OCI-M1 (cell line): ENCODE results near the gene DNAH6.

Source experiments
- DNase-seq: peaks from one replicate; lab custom pipeline; 2025; lab: John Stamatoyannopoulos, UW

Gene DNAH6

DNA sequence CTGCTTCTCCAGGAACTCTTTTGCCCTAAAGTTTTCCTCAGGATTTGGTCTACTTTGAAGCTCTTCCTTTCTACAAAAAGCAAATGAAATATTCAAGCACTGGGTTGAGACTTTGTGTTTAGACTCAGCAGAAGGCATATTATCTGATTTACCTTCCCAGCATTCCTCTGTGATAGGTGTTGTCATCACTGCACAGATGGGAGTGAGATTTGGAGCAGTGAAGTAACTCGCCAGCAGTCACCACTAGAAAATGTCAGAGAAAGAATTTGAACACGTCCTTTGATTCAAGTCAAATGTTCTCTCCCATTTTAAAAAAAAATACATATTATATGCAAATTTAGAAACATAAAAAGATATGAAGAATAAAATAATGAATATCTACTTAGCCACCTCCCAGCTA is 112.2 kb downstream of the DNAH6 start:
- no peak for DNase-seq

DNA sequence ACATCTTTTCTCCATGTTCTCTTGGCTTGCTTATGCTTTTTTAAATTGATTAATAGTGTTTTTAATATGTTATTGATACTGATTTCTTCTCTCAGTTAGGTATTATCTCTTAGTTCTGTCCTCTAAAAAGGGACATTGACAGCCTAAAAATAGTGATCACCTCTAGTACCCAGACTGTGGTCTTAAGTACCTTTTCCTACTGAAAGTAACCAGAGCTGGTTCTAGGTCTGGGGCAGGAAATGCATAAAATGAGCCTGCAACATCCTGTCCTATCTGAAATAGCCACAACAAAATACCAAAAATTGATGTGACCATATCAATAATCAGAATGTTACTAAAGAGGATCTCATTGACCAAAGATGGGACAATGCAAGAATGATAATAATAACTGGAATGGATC is 113.3 kb downstream of the DNAH6 start:
- no peak for DNase-seq

DNA sequence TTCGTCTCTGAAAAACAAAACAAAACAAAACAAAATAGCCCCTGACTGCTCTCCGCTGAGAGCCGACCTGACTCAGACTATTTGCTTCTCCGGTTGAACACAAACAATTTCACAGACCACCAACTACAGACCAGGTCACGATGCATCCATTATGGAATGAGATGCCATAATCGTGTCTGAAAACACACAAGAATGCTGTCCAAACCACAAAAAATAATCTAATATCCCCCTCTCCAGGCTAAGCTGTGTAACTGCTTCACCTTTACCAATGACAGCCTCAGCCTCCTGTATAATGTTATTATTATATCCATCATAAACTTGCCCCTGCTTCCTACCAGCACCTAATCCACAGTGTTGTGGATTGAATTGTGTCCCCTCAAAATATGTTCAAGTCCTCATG is 114.7 kb downstream of the DNAH6 start:
- peak; percentile 43 for DNase-seq

DNA sequence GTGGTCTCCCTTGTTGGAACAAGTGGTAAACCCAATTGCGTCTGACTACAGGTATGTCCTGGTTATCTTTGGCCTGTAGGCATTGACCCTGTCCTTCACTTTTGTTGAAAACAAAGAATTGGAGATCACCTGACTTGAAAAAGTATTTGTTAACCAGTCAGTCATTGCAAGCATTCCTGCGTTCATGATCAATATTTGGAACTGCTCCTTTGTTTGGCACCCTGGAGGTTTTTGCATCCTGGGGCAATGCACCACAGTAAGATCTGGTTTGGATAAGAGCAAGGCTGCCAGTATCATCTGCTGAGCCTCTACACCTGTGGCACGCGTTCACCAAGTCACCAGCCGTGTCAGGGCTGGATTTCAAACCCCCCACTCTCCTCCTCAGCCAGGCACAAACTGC is 115.7 kb downstream of the DNAH6 start:
- DNase-seq, result no peak

DNA sequence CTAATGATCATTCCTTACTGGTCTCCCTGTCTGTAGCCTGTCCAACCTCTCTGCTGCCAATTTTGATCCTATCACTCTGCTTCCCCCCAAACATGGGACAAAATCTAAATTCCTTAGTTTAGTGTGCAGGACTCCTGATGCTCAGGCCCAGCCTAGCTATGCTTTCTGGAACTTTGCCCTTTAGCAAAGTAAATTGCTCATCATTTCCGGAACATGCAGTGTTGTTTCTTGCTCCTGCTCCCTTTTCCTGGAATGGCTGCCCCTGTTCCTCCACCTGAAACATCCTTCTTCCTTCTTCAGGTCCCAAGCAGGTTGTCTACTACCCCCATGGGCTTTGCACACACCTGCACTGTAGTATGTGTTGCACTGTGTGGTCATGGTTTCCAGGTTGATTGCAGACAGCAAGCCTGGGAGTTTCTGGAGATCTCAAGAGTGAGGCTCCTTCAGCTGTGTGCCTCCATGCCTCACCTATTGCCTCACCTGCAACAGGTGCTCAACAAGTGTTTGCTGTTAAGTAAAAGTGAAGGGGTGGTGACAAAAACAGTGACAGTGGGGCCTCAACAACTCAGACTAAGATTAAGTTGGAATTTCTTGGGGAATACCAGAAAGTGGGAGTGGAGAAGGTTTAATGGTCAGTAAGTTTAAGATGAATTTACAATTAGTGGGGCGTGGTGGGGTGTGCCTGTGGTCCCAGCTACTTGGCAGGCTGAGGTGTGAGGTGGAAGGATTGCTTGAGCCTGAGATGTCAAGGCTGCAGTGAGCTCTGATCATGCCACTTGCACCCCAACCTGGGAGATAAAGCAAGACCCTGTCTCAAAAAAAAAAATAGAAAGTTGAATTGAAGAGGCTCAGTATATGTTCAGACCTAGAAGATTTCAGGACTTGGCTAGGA is 120.0 kb downstream of the DNAH6 start:
- no peak for DNase-seq

DNA sequence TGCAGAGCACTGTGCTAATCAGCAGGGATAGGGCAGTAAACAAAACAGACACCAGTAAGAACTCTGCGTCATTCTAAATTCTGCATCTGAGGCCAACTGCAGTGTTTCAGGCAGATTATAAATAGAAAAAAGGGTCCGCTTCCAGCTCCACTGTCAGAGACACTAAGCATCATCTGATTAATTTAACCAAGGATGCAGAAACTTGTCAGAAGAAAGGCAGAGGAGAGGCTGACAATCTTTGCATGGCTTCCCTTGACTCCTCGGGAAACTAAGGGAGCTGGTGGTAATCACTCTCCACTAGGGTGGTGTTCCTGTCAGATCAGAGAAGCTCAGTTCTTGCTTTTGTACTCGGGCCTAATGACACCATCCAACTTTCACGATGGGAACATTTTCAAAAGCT is 123.5 kb downstream of the DNAH6 start:
- DNase-seq, result no peak

DNA sequence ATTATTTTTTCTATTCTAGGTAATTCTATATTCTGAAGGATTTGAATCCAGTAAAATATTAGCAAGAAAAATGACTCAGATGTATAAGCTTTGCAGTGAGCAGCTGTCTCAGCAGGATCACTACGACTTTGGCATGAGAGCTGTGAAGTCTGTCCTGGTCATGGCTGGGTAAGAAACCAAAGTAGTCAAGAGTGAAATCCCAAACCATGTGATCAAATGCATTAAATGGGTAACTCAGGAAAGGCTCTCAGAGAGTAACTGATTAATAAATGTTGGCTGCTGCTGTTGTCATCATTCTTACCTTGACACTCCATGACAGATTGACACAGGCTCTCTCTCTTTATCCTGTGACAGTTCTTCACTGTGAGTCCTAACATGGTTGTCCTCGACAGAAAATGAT is 124.1 kb downstream of the DNAH6 start:
- no peak for DNase-seq

DNA sequence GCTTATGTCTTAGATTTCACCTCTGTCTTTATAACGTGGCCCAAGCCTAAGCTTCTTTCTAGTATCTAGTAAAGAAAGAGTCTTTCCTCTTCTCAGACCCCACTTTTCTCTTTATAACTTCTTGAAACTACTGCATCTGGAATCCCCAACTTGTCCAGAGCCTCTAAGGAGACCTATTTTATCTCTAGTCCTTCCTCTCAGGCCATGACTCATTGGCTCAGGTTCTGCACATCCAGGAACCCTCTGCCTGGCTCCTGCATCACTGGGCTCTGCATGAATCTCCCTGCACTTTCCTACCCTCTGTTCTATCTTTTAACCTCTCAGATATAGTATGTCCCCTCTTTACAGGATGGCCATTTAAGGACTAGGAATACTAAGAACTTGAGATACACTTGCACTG is 124.7 kb downstream of the DNAH6 start:
- DNase-seq, result no peak

DNA sequence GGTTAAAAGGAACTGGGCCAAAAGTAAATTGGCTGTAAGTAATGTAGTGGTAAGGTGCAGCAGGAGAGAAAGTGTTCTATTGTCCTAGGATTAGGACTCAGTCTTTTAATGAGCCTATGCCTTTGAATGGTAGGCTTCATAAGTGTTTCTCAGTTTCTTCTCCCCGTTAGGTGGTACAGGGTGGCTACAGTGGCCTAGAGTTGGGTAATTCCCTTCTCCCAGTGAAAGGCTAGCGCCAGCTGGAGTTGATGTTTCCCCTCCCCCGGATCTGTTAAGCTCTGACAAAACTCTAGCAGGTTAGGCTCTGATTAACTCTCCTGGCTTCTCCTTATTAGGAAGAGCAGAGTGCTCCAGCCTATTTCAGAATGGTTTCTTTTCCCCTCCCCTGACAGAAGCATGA is 127.7 kb downstream of the DNAH6 start:
- DNase-seq, result no peak

DNA sequence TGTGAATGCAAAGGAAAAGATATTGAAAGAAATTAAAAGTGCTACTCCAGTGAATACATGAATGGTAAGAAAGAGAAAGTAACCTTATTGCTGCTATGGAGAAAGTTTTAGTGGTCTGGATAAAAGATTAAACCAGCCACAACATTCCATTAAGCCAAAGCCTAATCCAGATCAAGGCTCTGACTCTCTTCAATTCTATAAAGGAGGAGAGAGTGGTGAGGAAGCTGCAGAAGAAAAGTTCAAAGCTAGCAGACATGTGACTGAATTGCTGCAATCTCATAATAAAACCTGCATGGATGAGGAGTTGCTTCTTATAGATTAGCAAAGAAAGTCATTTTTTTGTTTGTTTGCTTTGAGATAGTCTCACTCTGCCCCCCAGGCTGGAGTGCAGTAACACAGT is 130.2 kb downstream of the DNAH6 start:
- DNase-seq, result peak; percentile 1

DNA sequence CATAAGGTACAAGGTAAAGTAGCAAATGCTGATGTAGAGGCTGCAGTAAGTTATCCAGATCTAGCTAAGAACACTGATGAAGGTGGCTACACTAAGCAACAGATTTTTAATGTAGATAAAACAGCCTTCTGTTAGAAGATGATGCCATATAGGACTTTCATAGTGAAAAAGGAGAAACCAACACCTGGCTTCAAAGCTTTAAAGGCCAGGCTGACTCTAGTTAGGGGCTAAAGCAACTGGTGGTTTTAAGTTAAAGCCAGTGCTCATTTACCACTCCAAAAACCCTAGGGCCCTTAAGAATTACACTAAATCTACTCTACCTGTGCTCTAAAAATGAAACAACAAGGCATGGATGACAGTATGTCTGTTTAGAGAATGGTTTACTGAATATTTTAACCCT is 131.0 kb downstream of the DNAH6 start:
- DNase-seq, result no peak

DNA sequence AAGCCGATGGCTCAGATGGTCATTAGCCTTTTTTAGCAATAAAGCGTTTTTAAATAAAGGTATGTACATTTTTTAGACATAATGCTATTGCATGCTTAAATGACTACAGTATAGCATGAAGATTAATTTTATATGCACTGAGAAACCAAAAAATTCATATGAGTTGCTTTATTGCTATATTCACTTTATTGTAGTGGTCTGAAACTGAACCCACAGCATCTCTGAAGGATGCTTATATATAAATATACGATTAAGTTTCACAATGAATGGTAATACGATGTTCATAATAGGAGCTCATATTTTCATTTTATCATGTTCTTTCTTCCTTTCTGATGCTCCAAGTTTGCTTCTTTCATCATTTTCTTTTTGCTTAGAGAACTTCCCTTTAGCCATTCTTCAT is 132.8 kb downstream of the DNAH6 start:
- DNase-seq, result no peak

DNA sequence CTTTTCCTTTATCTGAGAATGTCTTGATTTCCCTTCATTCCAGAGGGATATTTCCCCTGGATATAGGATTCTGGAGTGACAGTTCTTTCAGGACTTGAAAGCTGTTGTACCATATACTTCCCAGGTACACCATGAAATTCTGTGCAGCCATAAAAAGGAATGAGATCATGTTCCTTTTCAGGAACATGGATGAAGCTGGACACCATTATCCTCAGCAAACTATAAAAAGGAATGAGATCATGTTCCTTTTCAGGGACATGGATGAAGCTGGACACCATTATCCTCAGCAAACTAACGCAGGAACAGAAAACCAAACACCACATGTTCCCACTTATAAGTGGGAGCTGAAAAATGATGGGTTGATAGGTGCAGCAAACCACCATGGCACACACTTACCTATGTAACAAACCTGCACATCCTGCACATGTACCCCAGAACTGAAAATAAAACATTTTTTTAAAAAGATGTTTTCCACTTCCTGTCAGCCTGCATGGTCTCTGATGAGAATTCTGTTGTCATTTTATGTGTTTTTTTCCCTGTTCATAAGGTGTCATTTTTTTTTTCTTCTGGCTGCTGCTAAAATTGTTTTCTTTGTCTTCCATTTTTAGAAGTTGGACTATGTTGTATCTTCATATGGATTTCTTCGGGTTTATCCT is 133.3 kb downstream of the DNAH6 start:
- no peak for DNase-seq

DNA sequence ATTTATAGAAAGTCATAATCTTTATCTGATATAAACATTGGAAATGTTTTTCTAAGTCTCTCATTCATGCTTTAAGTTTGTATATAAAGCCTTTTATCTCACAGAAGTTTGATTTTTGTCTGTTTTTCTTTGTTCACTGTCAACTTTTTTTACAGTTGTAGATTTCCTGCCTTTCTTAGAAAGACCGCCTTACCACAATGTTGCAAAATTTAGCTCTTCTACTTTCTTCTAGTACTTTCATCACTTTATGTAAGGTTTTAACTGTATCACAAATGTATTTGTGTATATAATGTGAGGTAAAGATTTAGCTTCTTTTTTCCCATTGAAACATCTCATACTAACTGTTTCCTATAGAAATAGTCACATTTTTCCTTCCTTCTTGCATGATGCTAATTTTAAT is 136.1 kb downstream of the DNAH6 start:
- no peak for DNase-seq

DNA sequence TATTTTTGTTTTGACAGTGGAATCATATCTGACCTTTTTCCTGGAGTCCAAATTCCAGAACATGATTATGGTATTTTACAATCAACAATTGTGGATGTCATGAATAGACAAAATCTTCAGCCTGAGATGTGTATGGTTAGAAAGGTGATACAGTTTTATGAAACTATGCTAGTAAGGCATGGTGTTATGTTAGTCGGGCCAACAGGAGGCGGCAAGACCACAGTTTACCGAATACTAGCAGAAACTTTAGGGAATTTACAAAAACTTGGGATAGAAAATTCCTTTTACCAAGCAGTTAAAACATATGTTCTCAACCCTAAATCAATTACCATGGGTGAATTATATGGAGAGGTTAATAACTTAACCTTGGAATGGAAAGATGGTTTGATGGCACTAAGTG is 137.0 kb downstream of the DNAH6 start:
- DNase-seq, result no peak

DNA sequence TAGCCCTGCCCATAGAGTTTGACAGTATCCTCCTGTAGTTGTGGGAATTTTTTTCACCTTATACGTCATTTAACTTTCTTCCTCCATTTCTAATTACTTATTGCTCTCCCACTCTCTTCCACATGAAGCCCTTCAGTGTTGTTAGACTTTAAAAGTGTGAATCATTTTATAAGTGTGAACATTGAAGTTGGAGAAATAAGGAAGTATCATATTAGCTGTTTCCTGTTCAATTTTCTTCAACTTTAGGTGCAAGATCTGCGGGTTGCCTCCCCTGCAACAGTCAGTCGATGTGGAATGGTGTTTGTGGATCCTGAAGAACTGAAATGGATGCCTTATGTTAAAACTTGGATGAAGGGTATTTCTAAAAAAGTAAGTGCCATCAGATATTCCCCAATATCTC is 138.1 kb downstream of the DNAH6 start:
- DNase-seq, result no peak

DNA sequence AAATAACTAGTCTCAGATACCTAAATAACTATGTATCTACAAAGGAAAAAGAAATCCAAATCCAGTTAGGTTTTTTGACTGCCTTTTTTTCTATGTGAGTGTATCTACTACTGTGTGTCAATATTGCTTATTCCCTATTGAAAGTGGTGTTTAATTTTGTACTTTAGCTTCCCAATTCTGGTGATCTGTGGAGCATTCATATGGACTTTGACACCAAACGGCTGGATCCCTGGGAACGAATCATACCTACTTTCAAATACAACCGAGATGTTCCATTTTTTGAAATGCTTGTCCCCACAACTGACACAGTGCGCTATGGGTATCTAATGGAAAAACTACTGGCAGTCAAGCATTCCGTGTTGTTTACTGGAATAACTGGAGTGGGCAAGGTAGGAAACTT is 152.8 kb downstream of the DNAH6 start:
- DNase-seq, result no peak

DNA sequence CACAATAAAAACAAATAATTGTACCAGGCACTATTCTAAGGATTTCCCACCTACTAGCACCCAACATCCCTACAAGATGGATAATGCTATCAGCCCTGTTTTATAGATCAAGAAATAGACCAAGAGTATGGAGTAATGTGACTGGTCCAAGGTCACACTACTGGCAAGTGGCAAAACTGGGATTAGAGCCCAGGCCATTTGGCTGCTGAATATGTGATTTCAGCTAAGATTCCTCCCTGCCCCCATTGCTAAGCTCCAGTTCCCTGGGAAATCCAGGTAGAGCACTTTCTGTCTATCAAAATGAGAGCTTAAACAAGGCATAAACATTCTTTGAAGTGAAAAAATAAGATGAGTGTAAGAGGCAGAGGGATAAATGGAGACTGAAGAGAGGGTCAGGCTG is 157.8 kb downstream of the DNAH6 start:
- no peak for DNase-seq

DNA sequence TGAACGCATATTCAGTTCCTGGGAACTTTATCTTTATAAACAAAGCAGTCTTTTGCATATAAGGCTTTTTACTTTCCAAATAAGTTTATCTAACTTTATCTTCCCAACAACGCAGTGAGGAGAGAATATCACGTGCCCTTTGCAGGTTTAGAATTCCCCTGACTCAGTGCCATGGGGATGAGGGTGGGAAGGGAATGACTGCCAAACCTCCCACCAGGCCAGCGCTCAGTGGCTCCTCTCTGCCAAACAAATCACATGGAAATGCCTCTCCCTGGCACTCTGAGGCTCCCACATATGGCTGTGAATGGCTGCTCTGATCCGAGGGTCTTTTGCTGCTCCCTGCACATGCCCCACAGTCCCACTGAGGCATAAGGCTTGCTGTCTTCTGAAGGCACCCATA is 158.3 kb downstream of the DNAH6 start:
- DNase-seq, result no peak

DNA sequence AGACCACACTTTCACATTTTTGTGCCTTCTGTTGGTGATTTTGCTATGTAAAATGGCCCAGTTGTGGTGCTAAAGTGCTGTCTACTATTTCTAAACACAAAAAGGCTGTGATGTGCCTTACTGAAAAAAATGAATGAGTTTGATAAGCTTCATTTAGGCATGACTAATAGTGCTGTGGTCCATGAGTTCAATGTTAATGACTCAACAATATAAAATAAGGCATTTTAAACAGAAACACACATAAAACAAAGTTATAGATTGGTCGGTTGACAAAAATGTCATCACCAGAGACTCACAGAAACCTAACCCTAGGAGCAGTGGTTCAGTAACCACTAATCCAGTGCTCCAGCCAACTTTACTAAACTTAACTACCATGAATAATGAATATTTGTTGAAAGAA is 160.0 kb downstream of the DNAH6 start:
- no peak for DNase-seq

DNA sequence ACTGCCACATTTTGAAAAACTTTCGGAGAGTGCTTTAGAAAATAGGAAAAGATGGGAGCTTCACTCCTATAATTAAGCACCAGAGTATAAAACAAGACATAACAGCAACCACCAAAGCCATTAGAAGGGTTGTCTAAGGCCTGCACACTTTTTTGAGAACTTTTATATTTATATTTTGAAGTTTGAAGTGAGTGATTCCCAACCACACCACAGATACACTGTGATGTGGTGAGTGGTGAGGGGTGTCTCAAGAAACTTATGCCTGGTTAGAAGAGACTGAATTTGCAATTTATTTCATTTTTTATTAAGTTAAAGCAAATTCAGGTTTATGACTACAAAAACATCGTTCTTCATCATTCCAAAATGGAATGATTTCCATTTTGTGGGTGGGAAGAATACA is 161.9 kb downstream of the DNAH6 start:
- DNase-seq, result no peak

DNA sequence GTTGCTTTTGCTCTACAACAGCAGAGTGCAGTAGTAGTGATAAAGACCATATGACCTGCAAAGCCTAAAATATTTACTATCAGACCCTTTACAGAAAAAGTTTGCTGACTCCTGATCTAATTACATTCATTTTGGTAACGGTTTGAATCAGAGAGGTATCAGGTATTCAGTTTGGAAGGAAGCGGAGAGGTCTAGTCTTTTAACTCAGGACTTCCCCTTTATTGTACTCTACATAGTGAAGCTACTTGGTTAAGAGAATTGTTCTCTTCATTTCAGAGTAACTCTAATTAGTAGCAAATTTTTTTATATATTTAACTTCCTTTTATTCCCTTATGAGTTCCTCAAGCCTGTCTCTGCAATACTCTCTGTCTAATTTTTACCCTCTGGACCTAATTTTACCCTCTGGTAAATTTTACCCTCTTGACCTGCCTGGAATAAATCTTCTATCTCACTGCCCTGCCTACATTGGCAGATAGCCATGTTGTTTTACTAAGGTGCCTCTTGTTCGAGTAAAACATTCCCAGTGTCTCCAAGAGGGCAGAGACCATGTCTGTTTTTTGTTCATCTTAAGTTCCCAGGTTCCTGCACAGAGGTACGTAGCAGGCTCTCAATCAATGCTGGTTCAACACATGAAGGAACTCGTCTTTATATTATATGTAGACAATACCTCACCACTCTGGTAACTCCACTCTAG is 170.6 kb downstream of the DNAH6 start:
- DNase-seq, result no peak

DNA sequence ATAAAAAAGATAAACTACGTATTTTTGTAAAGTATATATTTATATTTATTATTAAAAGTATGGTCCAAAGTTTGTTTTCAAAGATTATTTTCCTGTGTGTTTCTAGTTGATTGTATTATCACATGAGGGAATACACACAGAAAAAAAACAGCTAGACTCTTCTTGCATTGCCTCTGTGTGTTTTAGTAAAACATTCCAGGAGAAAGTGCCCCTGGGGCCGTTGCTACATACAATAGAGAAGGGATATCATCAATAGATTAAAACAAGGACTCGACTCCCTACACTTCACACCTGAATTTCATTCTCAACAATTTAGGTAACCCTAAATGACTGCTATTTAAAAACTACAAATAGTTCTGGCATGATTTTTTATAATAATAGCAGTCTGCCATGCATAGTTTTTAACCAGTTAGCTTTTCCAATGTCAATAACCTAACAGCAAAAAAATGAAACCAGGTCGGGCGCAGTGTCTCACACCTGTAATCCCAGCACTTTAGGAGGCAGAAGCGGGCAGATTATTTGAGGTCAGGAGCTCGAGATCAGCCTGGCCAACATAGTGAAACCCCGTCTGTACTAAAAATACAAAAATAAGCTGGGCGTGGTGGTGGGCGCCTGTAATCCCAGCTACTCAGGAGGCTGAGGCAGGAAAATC is 171.3 kb downstream of the DNAH6 start:
- no peak for DNase-seq
